ENCODE data around the gene VCAN.
"Not testable (repeated sequence)": the region's sequence is repeated elsewhere in the genome, so short reads cannot be mapped to it uniquely, and the experiment has no call there.

The VCAN gene

GRCh38 chr5:83471405-83472212 is at the start of gene VCAN:
VCAN (plus strand) TSS chr5:83471744; CDS start chr5:83483519, 11,775 bp downstream.
- DNase-seq (ENCODE audit: low spot score) = no peak

GRCh38 chr5:83422284-83422683 is 49.3 kb upstream of the VCAN start:
- no peak for DNase-seq (ENCODE audit: low spot score)

- DNase-seq (ENCODE audit: low spot score) = no peak
These were observed 44.7 kb upstream of the VCAN start for GRCh38 chr5:83426855-83427254.

GRCh38 chr5:83428126-83428525 is 43.4 kb upstream of the VCAN start:
- no peak for DNase-seq (ENCODE audit: low spot score)

GRCh38 chr5:83428890-83429289 is 42.7 kb upstream of the VCAN start:
- DNase-seq (ENCODE audit: low spot score) = no peak

- peak; percentile 69 for DNase-seq (ENCODE audit: low spot score)
These were observed 41.2 kb upstream of the VCAN start for GRCh38 chr5:83430130-83431010.

GRCh38 chr5:83433891-83434290 is 37.7 kb upstream of the VCAN start:
- no peak for DNase-seq (ENCODE audit: low spot score)

- no peak for DNase-seq (ENCODE audit: low spot score)
These were observed 36.6 kb upstream of the VCAN start for GRCh38 chr5:83434946-83435345.

- DNase-seq (ENCODE audit: low spot score) = no peak
These were observed 35.3 kb upstream of the VCAN start for GRCh38 chr5:83436276-83436675.

- DNase-seq (ENCODE audit: low spot score) = not testable (repeated sequence)
These were observed 33.8 kb upstream of the VCAN start for GRCh38 chr5:83437697-83438096.

- DNase-seq (ENCODE audit: low spot score) = no peak
These were observed 30.7 kb upstream of the VCAN start for GRCh38 chr5:83440826-83441225.

GRCh38 chr5:83441747-83442146 is 29.8 kb upstream of the VCAN start:
- DNase-seq (ENCODE audit: low spot score) = no peak

- no peak for DNase-seq (ENCODE audit: low spot score)
These were observed 28.0 kb upstream of the VCAN start for GRCh38 chr5:83443534-83443933.

GRCh38 chr5:83444445-83444844 is 27.1 kb upstream of the VCAN start:
- no peak for DNase-seq (ENCODE audit: low spot score)

- DNase-seq (ENCODE audit: low spot score) = no peak
These were observed 25.1 kb upstream of the VCAN start for GRCh38 chr5:83446253-83446947.

GRCh38 chr5:83447533-83447932 is 24.0 kb upstream of the VCAN start:
- DNase-seq (ENCODE audit: low spot score) = no peak

- no peak for DNase-seq (ENCODE audit: low spot score)
These were observed 21.2 kb upstream of the VCAN start for GRCh38 chr5:83450183-83450966.

GRCh38 chr5:83450967-83451248 is 20.6 kb upstream of the VCAN start:
- DNase-seq (ENCODE audit: low spot score) = no peak

- DNase-seq (ENCODE audit: low spot score) = no peak
These were observed 19.6 kb upstream of the VCAN start for GRCh38 chr5:83451955-83452354.

GRCh38 chr5:83453937-83454336 is 17.6 kb upstream of the VCAN start:
- no peak for DNase-seq (ENCODE audit: low spot score)

- DNase-seq (ENCODE audit: low spot score) = no peak
These were observed 7.3 kb upstream of the VCAN start for GRCh38 chr5:83464261-83464660.
